Smooth muscle cell (in vitro differentiated cells): ENCODE results near the gene CAMSAP1. TPM values are rescaled to one million over a fixed set of nuclear protein-coding genes. Genes with fewer than 3 reads are reported as not detected.

Source experiments
- DNase-seq: peaks from one replicate; lab custom pipeline; 2025; ENCODE audit not compliant: unreplicated experiment; lab: John Stamatoyannopoulos, UW
- H2AFZ ChIP-seq: fragments of 200-600 bp; sonication (generic); 2 replicates; pipeline ENCODE4 v1.6.0; 2016; ENCODE audit warnings: antibody characterized with exemption, low read depth, mild to moderate bottlenecking
- H3F3A ChIP-seq: fragments of 200-600 bp; sonication (generic); 2 replicates; pipeline ENCODE4 v1.6.0; 2017; ENCODE audit warnings: antibody characterized with exemption, low read depth
- H3K27ac ChIP-seq: fragments of 200-600 bp; sonication (generic); 2 replicates; pipeline ENCODE4 v1.5.1; 2016; ENCODE audit warnings: low read depth, mild to moderate bottlenecking
- H3K27me3 ChIP-seq: fragments of 200-600 bp; sonication (generic); 2 replicates; pipeline ENCODE4 v1.6.1; 2016; ENCODE audit warnings: low read depth, mild to moderate bottlenecking
- H3K36me3 ChIP-seq: fragments of 200-600 bp; sonication (generic); 2 replicates; pipeline ENCODE4 v1.5.1; 2016; ENCODE audit warnings: low read depth
- H3K4me1 ChIP-seq: fragments of 200-600 bp; sonication (generic); 2 replicates; pipeline ENCODE4 v1.5.1; 2016; ENCODE audit warnings: low read depth
- H3K4me2 ChIP-seq: fragments of 200-600 bp; sonication (generic); 2 replicates; pipeline ENCODE4 v1.6.0; 2016; ENCODE audit warnings: mild to moderate bottlenecking
- H3K4me3 ChIP-seq: fragments of 200-600 bp; sonication (generic); 2 replicates; pipeline ENCODE4 v1.5.1; 2016; ENCODE audit warnings: mild to moderate bottlenecking
- H3K79me2 ChIP-seq: fragments of 200-600 bp; sonication (generic); 2 replicates; pipeline ENCODE4 v1.6.0; 2016; ENCODE audit warnings: low read depth, mild to moderate bottlenecking
- H3K9ac ChIP-seq: fragments of 200-600 bp; sonication (generic); 2 replicates; pipeline ENCODE4 v1.6.0; 2016; ENCODE audit warnings: low read depth
- H3K9me3 ChIP-seq: fragments of 200-600 bp; sonication (generic); replicated peaks from 2 replicates; pipeline ENCODE4 v1.5.1; 2016; ENCODE audit warnings: low read depth
- H4K20me1 ChIP-seq: fragments of 200-600 bp; sonication (generic); 2 replicates; pipeline ENCODE4 v1.6.0; 2016; ENCODE audit warnings: low read depth
- CTCF ChIP-seq: fragments of 200-600 bp; sonication (generic); IDR thresholded peaks from 2 replicates; pipeline ENCODE4 v1.5.1; 2017; ENCODE audit warnings: borderline replicate concordance, mild to moderate bottlenecking, antibody characterized with exemption; ENCODE audit not compliant: insufficient read depth, poor library complexity, severe bottlenecking
- WGBS: methylation state at CpG from one replicate; pipeline ENCODE4 v1.1.7; 2016; ENCODE audit warnings: low lambda C conversion rate; 5-methylcytosine and 5-hydroxymethylcytosine counted together
- polyA plus RNA-seq: library from polyadenylated mRNA; unstranded; fragments of >200 nt; fragmentation: Nextera tagmentation; extraction: Ambion mirVana; gene quantifications from 2 replicates; pipeline ENCODE4 v1.2.1, GENCODE V29; 2016
- total RNA-seq: library from RNA; depleted of rRNA; stranded (reverse); fragments of >200 nt; gene quantifications from 2 replicates; pipeline ENCODE4 v1.2.3, GENCODE V29; 2014

The CAMSAP1 gene
- total and polyA plus RNA-seq, 2 experiments from 2014 or later = 5.4 to 17.8 TPM

GRCh38 chr9:135902655-135903357 is 4.5 kb downstream of the CAMSAP1 start:
- peaks cover 87% of the 10 kb centered on the region for H4K20me1 ChIP-seq
- H3K9me3 ChIP-seq = no peaks in the 10 kb centered on the region
- H3K36me3 ChIP-seq = no peaks in the 10 kb centered on the region
- H3K79me2 ChIP-seq = peaks cover 78% of the 10 kb centered on the region
- H3K4me1 ChIP-seq = peaks cover 16% of the 10 kb centered on the region
- 83% methylated on average over 12 of the region's 12 CpGs for WGBS
- H3K27ac ChIP-seq = no peak overlapping the region
- no peaks in the 10 kb centered on the region for H3K27me3 ChIP-seq
- no peak overlapping the region for H3K9ac ChIP-seq
- peaks cover 19% of the 10 kb centered on the region for H3F3A ChIP-seq
- TF ChIP-seq CTCF = no peak
- H2AFZ ChIP-seq = no peak overlapping the region
- DNase-seq = no peak
- no peak overlapping the region for H3K4me2 ChIP-seq
- H3K4me3 ChIP-seq = no peak overlapping the region

- Histone ChIP-seq H4K20me1 (peaks cover 96% of the 10 kb centered on the region), H2AFZ (no peak overlapping the region), H3K4me2 (no peak overlapping the region), H3K9ac (no peak overlapping the region), H3K79me2 (peaks cover 87% of the 10 kb centered on the region), H3K9me3 (no peaks in the 10 kb centered on the region), H3K4me1 (peaks cover 16% of the 10 kb centered on the region), H3K36me3 (no peaks in the 10 kb centered on the region), H3F3A (peaks cover 19% of the 10 kb centered on the region), H3K4me3 (no peak overlapping the region), H3K27ac (no peak overlapping the region), H3K27me3 (no peaks in the 10 kb centered on the region)
- no peak for TF ChIP-seq CTCF
- no peak for DNase-seq
- WGBS = 97% methylated on average over 2 of the region's 2 CpGs
These were observed 5.5 kb downstream of the CAMSAP1 start for GRCh38 chr9:135901826-135902225.

GRCh38 chr9:135901031-135901758 is 6.2 kb downstream of the CAMSAP1 start:
- no peak overlapping the region for H2AFZ ChIP-seq
- no peak overlapping the region for H3K9ac ChIP-seq
- H3K4me2 ChIP-seq = no peak overlapping the region
- peaks cover 94% of the 10 kb centered on the region for H3K79me2 ChIP-seq
- H3K36me3 ChIP-seq = no peaks in the 10 kb centered on the region
- H3K4me1 ChIP-seq = peaks cover 15% of the 10 kb centered on the region
- no peak overlapping the region for H3K4me3 ChIP-seq
- no peaks in the 10 kb centered on the region for H3K9me3 ChIP-seq
- H3K27ac ChIP-seq = no peak overlapping the region
- DNase-seq = no peak
- peaks cover 99% of the 10 kb centered on the region for H4K20me1 ChIP-seq
- 95% methylated on average over 9 of the region's 9 CpGs for WGBS
- TF ChIP-seq CTCF = no peak
- H3K27me3 ChIP-seq = no peaks in the 10 kb centered on the region
- peaks cover 15% of the 10 kb centered on the region for H3F3A ChIP-seq
